H1 (cell line): Measurements from ENCODE around the gene FIGNL1. TPM values are rescaled to one million over a fixed set of nuclear protein-coding genes. Genes with fewer than 3 reads are reported as not detected.
A peak's percentile ranks its signal among the peaks of the same experiment; 100 is the strongest.

Source experiments
- CTCF ChIA-PET: fragments of 300-600 bp; sonication (Branson Sonifier 250); formaldehyde crosslinking; loops from one replicate; lab custom pipeline; 2021; ENCODE audit not compliant: partially characterized antibody; lab: Charles Lee
- POLR2A ChIA-PET: fragments of 300-600 bp; sonication (Branson Sonifier 250); formaldehyde crosslinking; loops from one replicate; lab custom pipeline; 2021; ENCODE audit warnings: inconsistent platforms; ENCODE audit not compliant: partially characterized antibody; lab: Charles Lee
- DNase-seq, 2 experiments: peaks; one replicate each; pipeline versions ENCODE4 v3.0.0 to v3.0.0-alpha.2; 2010 to 2022; ENCODE audit warnings: low spot score in 2 of 2, low read depth in 1 of 2, mixed read lengths in 1 of 2
- FAIRE-seq: peaks from 2 replicates; lab custom pipeline; 2011; peaks lifted over from hg19 to GRCh38; lab: Jason Lieb, UNC
- H2AFZ ChIP-seq: 2 replicates; pipeline ENCODE4 v1.8.1; 2012; ENCODE audit warnings: low read length, inconsistent platforms
- H2AK5ac ChIP-seq: 2 replicates; pipeline ENCODE4 v1.6.1; 2013; ENCODE audit warnings: low read depth, low read length
- H2BK120ac ChIP-seq: replicated peaks from 2 replicates; pipeline ENCODE3; 2013; ENCODE audit warnings: low read depth, low read length, inconsistent platforms
- H2BK12ac ChIP-seq: 2 replicates; pipeline ENCODE4 v1.6.1; 2013; ENCODE audit warnings: low read depth, low read length
- H2BK15ac ChIP-seq: 2 replicates; pipeline ENCODE4 v1.6.1; 2013; ENCODE audit warnings: low read length
- H2BK20ac ChIP-seq: 2 replicates; pipeline ENCODE4 v1.6.1; 2013; ENCODE audit warnings: low read length
- H2BK5ac ChIP-seq: 2 replicates; pipeline ENCODE4 v1.6.1; 2013; ENCODE audit warnings: low read depth, low read length
- H3K14ac ChIP-seq: 2 replicates; pipeline ENCODE4 v1.6.1; 2013; ENCODE audit warnings: inconsistent platforms; ENCODE audit not compliant: insufficient read length
- H3K18ac ChIP-seq: 2 replicates; pipeline ENCODE4 v1.6.1; 2013; ENCODE audit warnings: low read length; ENCODE audit errors: extremely low read depth
- H3K23ac ChIP-seq: 2 replicates; pipeline ENCODE4 v1.6.1; 2013; ENCODE audit warnings: inconsistent platforms; ENCODE audit not compliant: insufficient read length
- H3K23me2 ChIP-seq: 2 replicates; pipeline ENCODE4 v1.6.1; 2013; ENCODE audit warnings: low read depth, low read length
- H3K27ac ChIP-seq: 2 replicates; pipeline ENCODE4 v1.6.1; 2011; ENCODE audit warnings: low read depth, low read length, inconsistent platforms
- H3K27me3 ChIP-seq, 4 experiments: replicated peaks in 1 of 4; 1 replicate in 1 of 4; 2 replicates in 3 of 4; pipeline versions ENCODE4 v1.6.1 to v1.8.1; 2011 to 2013; ENCODE audit warnings: low read length in 3 of 4, mild to moderate bottlenecking in 3 of 4, inconsistent platforms in 2 of 4, mixed read lengths in 2 of 4, moderate library complexity in 1 of 4; ENCODE audit not compliant: control insufficient read depth in 3 of 4, insufficient read depth in 3 of 4; ENCODE audit errors: extremely low read depth in 1 of 4
- H3K36me3 ChIP-seq, 4 experiments: 2 replicates each; pipeline versions ENCODE4 v1.6.1 to v1.8.1; 2011 to 2013; ENCODE audit warnings: mild to moderate bottlenecking in 4 of 4, low read length in 3 of 4, moderate library complexity in 2 of 4, control low read depth in 1 of 4, inconsistent platforms in 1 of 4; ENCODE audit not compliant: insufficient read depth in 4 of 4, control insufficient read depth in 2 of 4
- H3K4ac ChIP-seq: replicated peaks from 2 replicates; pipeline ENCODE3; 2013; ENCODE audit warnings: low read length, low read depth, mixed read lengths, inconsistent platforms; ENCODE audit not compliant: insufficient read length
- H3K4me1 ChIP-seq, 4 experiments: replicated peaks in 1 of 4; 1 replicate in 1 of 4; 2 replicates in 3 of 4; pipeline versions ENCODE4 v1.6.1 to v1.8.1; 2011 to 2013; ENCODE audit warnings: low read length in 3 of 4, inconsistent platforms in 2 of 4, mixed read lengths in 1 of 4; ENCODE audit not compliant: insufficient read depth in 4 of 4, control insufficient read depth in 3 of 4
- H3K4me2 ChIP-seq, 2 experiments: 2 replicates each; pipeline versions ENCODE4 v1.6.1 to v1.8.1; 2011 to 2013; ENCODE audit warnings: low read depth in 2 of 2, low read length in 2 of 2, control low read depth in 1 of 2, inconsistent platforms in 1 of 2, mild to moderate bottlenecking in 1 of 2; ENCODE audit not compliant: insufficient read depth in 1 of 2
- H3K4me3 ChIP-seq, 4 experiments: fragments of 200-600, 300-600 bp in 1 of 4; sonication (generic), shearing (Covaris generic), sonication (Bioruptor Twin) in 1 of 4; 2 replicates each; pipeline versions ENCODE4 v1.5.1 to v1.8.1; 2011 to 2016; ENCODE audit warnings: low read length in 4 of 4, low read depth in 3 of 4, control low read depth in 2 of 4, inconsistent platforms in 2 of 4, mild to moderate bottlenecking in 2 of 4, mixed read lengths in 1 of 4, moderate library complexity in 1 of 4; ENCODE audit not compliant: insufficient read depth in 2 of 4; ENCODE audit errors: extremely low read depth in 1 of 4
- H3K56ac ChIP-seq: replicated peaks from 2 replicates; pipeline ENCODE3; 2013; ENCODE audit warnings: low read depth, mild to moderate bottlenecking, mixed read lengths, low read length, inconsistent platforms; ENCODE audit not compliant: insufficient read length
- H3K79me1 ChIP-seq: 2 replicates; pipeline ENCODE4 v1.6.1; 2013; ENCODE audit warnings: low read depth, low read length, control low read depth
- H3K79me2 ChIP-seq, 2 experiments: 2 replicates each; pipeline versions ENCODE4 v1.6.1 to v1.8.1; 2012 to 2013; ENCODE audit warnings: low read length in 2 of 2, mild to moderate bottlenecking in 2 of 2, inconsistent platforms in 1 of 2; ENCODE audit not compliant: insufficient read depth in 2 of 2, control insufficient read depth in 1 of 2
- H3K9ac ChIP-seq, 4 experiments: replicated peaks in 1 of 4; 1 replicate in 1 of 4; 2 replicates in 3 of 4; pipeline versions ENCODE4 v1.6.1 to v1.8.1; 2011 to 2013; ENCODE audit warnings: low read depth in 3 of 4, low read length in 3 of 4, control low read depth in 2 of 4, mild to moderate bottlenecking in 2 of 4, moderate library complexity in 2 of 4, inconsistent platforms in 1 of 4; ENCODE audit errors: extremely low read depth in 1 of 4
- H3K9me3 ChIP-seq, 2 experiments: 2 replicates each; pipeline versions ENCODE4 v1.6.1 to v1.8.1; 2012 to 2013; ENCODE audit warnings: mild to moderate bottlenecking in 2 of 2, moderate library complexity in 2 of 2, control low read depth in 1 of 2, inconsistent platforms in 1 of 2, low read depth in 1 of 2, low read length in 1 of 2, mixed read lengths in 1 of 2; ENCODE audit not compliant: insufficient read depth in 2 of 2
- H4K20me1 ChIP-seq, 2 experiments: replicated peaks in 1 of 2; 2 replicates each; pipeline versions ENCODE3 to v1.8.1; 2011 to 2013; ENCODE audit warnings: inconsistent platforms in 2 of 2, low read length in 2 of 2, mild to moderate bottlenecking in 1 of 2; ENCODE audit not compliant: insufficient read depth in 2 of 2, control insufficient read depth in 1 of 2
- H4K5ac ChIP-seq: 2 replicates; pipeline ENCODE4 v1.6.1; 2013; ENCODE audit warnings: low read length, low read depth, mixed read lengths, inconsistent platforms; ENCODE audit not compliant: insufficient read length
- H4K8ac ChIP-seq: 2 replicates; pipeline ENCODE4 v1.8.0; 2013; ENCODE audit warnings: mild to moderate bottlenecking, moderate library complexity, low read length, inconsistent platforms; ENCODE audit not compliant: insufficient read depth; ENCODE audit errors: extremely low read depth
- H4K91ac ChIP-seq: replicated peaks from 2 replicates; pipeline ENCODE3; 2013; ENCODE audit warnings: low read length, mixed read lengths, inconsistent platforms; ENCODE audit not compliant: insufficient read length
- CTCF ChIP-seq, 3 experiments: IDR thresholded peaks; 1 replicate in 2 of 3; 2 replicates in 1 of 3; pipeline versions ENCODE4 v1.5.1 to v1.6.1; 2011; ENCODE audit warnings: low read length in 3 of 3, mild to moderate bottlenecking in 3 of 3, inconsistent platforms in 2 of 3, low read depth in 1 of 3, moderate library complexity in 1 of 3; ENCODE audit not compliant: insufficient read depth in 1 of 3; ENCODE audit errors: control extremely low read depth in 1 of 3
- JUN ChIP-seq: IDR thresholded peaks from 2 replicates; pipeline ENCODE4 v1.6.1; 2011; ENCODE audit warnings: low read depth, mild to moderate bottlenecking, improper control_type of control experiment, low read length
- RAD21 ChIP-seq, 2 experiments: IDR thresholded peaks in 1 of 2; conservative IDR thresholded peaks in 1 of 2; 2 replicates each; pipeline ENCODE4 v1.6.1; 2011; ENCODE audit warnings: low read depth in 2 of 2, low read length in 2 of 2, improper control_type of control experiment in 1 of 2, inconsistent platforms in 1 of 2, mild to moderate bottlenecking in 1 of 2, moderate library complexity in 1 of 2
- RBBP5 ChIP-seq: IDR thresholded peaks from 2 replicates; pipeline ENCODE4 v1.7.1; 2012; ENCODE audit warnings: low read depth, mild to moderate bottlenecking, inconsistent platforms, low read length, moderate library complexity, borderline replicate concordance
- RXRA ChIP-seq: IDR thresholded peaks from 2 replicates; pipeline ENCODE4 v1.6.1; 2011; ENCODE audit warnings: low read depth, mild to moderate bottlenecking, low read length, moderate library complexity; ENCODE audit not compliant: insufficient read depth
- TAF1 ChIP-seq: IDR thresholded peaks from 2 replicates; pipeline ENCODE4 v1.6.1; 2011; ENCODE audit warnings: mild to moderate bottlenecking, low read depth, low read length
- WGBS, 2 experiments: shearing (Covaris generic) in 1 of 2; methylation state at CpG; one replicate each; pipeline versions ENCODE4 v1.1.6 to v1.1.7; 2013 to 2015; ENCODE audit warnings: low lambda C conversion rate in 2 of 2, mixed read lengths in 2 of 2, inconsistent platforms in 1 of 2, low coverage in 1 of 2, missing lambda C conversion rate in 1 of 2; ENCODE audit not compliant: insufficient replicate concordance in 2 of 2, insufficient coverage in 1 of 2, insufficient read length in 1 of 2; ENCODE audit errors: extremely low coverage in 1 of 2, missing lambda C conversion rate in 1 of 2; 5-methylcytosine and 5-hydroxymethylcytosine counted together
- polyA plus RNA-seq, 7 experiments: library from polyadenylated mRNA; depleted of rRNA in 3 of 7; stranded (reverse) in 5 of 7; unstranded in 2 of 7; fragments of >200 nt in 5 of 7; fragments of 200-250 nt in 2 of 7; gene quantifications; 1 replicate in 5 of 7; 2 replicates in 1 of 7; 4 replicates in 1 of 7; pipeline versions ENCODE4 v1.2.1 to v1.2.3, GENCODE V29; 2011 to 2013; ENCODE audit warnings: missing spikeins in 2 of 7, mixed read lengths in 2 of 7
- total RNA-seq: library from RNA; stranded (reverse); fragmentation: NEBNext Ultra II Directional; extraction: Animal tissue kit (Norgen Biotek cat#: 25700); gene quantifications from 2 replicates; pipeline ENCODE4 v1.2.1, GENCODE V29; 2021
- TF ChIP-seq, protein P1 (sequence below): IDR thresholded peaks from 2 replicates; pipeline ENCODE4 v1.6.1; 2012; ENCODE audit warnings: inconsistent platforms

Gene FIGNL1
- total and polyA plus RNA-seq, 2 of the 8 experiments (the other 6 are each of a cell fraction or from before 2014, with no cell fraction given), result 6.5 to 9.9 TPM

GRCh38 chr7:50416527-50417182, 33.5 kb downstream of the FIGNL1 start:
- no peak overlapping the region for H3K4me2 ChIP-seq
- no peak overlapping the region for H4K5ac ChIP-seq
- no peak for FAIRE-seq

More at GRCh38 chr7:50416527-50417182, 33.5 kb downstream of the FIGNL1 start:
- Histone ChIP-seq H4K20me1 (no peaks in the 10 kb centered on the region), H2BK5ac (0 out of 2 replicates have a peak overlapping the region, but pooled peaks have one; percentile 0), H3K79me2 (no peaks in the 10 kb centered on the region), H2BK20ac (no peak overlapping the region), H3K4ac (no peak overlapping the region), H3K14ac (no peak overlapping the region), H2AK5ac (no peak overlapping the region), H3K56ac (no peak overlapping the region), H3K27me3 (no peaks in the 10 kb centered on the region; a peak in 1 of 7 replicates), H3K9ac (no peak overlapping the region), H2BK12ac (no peak overlapping the region), H3K23me2 (no peaks in the 10 kb centered on the region), H2AFZ (peak overlapping the region; percentile 89; the same call in 1 of the 2 replicates), H3K9me3 (no peaks in the 10 kb centered on the region), H3K36me3 (no peaks in the 10 kb centered on the region), H2BK15ac (0 out of 2 replicates have a peak overlapping the region, but pooled peaks have one; percentile 0), H4K91ac (no peak overlapping the region), H3K27ac (no peak overlapping the region), H3K18ac (no peak overlapping the region), H3K4me1 (peaks cover 0 to 8% (median 4%) of the 10 kb centered on the region in 4 experiments; a peak in 5 of 7 replicates), H3K4me3 (no peak overlapping the region), H3K79me1 (no peaks in the 10 kb centered on the region; the same call in 1 of the 2 replicates), H2BK120ac (no peak overlapping the region), H4K8ac (no peak overlapping the region), H3K23ac (no peak overlapping the region)
- POLR2A ChIA-PET, result no interaction called here
- CTCF ChIA-PET, result interaction anchor here (0.8 to 5.1 kb wide), 13 partner anchors 9 to 713 kb away, joined by 3 to 50 read pairs (median 4); no protein-coding TSS in a partner anchor
- no peak for TF ChIP-seq RXRA
- TF ChIP-seq RBBP5, result no peak
- TF ChIP-seq TAF1, result no peak
- TF ChIP-seq, protein P1, sequence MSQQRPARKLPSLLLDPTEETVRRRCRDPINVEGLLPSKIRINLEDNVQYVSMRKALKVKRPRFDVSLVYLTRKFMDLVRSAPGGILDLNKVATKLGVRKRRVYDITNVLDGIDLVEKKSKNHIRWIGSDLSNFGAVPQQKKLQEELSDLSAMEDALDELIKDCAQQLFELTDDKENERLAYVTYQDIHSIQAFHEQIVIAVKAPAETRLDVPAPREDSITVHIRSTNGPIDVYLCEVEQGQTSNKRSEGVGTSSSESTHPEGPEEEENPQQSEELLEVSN, result peak; percentile 63
- TF ChIP-seq JUN, result no peak
- peak in 1 of 3 experiments; percentile 35; a peak in 1 of 4 replicates for TF ChIP-seq CTCF (IDR thresholded peaks at IDR 0.05; ENCODE audit: control extremely low read depth in 1 of 3, insufficient read depth in 1 of 3, low read depth in 1 of 3, low read length in 3 of 3)
- 0 out of 4 replicates have a peak, but pooled peaks of 1 of the 2 experiments have one; percentile 3 for TF ChIP-seq RAD21 (IDR thresholded peaks at IDR 0.05 in 1 of 2, conservative IDR thresholded peaks at IDR 0.05 in 1 of 2; ENCODE audit: low read depth in 2 of 2, low read length in 2 of 2)
- DNase-seq, result no peak
- 72% methylated on average over 7 of the region's 7 CpGs; no CpG with 5 or more reads in 1 of the 2 experiments for WGBS, 2 experiments
